HG02973 (cell line): ENCODE measurements around the gene CD300LB.
"Not testable (repeated sequence)": the region's sequence is repeated elsewhere in the genome, so short reads cannot be mapped to it uniquely, and the experiment has no call there.

Source experiments
- ATAC-seq: cut with Tn5 transposase; IDR thresholded peaks from one replicate; pipeline ENCODE4 v1.9.1; 2021; ENCODE audit warnings: moderate library complexity; ENCODE audit not compliant: unreplicated experiment

The CD300LB gene

DNA sequence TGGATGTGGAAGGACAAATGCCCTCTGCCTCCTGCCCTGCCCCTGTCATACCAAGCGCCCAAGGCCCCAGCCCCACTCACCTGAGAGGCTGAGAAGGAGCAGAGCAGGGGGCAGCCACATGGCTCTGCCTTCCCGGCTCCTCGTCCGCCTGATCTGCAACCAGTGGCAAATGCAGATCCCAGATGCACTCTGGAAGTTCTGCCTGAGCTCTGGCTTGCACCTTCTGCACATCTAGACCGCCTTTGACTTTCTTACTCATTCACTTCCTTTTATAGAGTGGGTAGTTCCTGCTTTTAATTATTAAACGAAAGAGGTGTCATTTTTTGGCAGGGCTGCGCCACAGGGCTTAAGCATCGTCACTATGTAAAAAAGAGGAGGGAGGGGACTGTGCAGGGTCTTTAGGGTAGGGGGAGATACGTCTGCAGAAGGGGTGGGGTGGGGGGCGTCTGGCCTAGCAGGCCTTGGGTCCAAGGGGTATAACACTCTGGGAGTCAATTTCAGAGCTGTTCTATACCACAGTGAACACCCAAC lies at the start of gene CD300LB:
CD300LB (minus strand) TSS at position 245 of the 531 bp plus-strand sequence; CDS start at position 120, 125 bp downstream.
- ATAC-seq: no peak

DNA sequence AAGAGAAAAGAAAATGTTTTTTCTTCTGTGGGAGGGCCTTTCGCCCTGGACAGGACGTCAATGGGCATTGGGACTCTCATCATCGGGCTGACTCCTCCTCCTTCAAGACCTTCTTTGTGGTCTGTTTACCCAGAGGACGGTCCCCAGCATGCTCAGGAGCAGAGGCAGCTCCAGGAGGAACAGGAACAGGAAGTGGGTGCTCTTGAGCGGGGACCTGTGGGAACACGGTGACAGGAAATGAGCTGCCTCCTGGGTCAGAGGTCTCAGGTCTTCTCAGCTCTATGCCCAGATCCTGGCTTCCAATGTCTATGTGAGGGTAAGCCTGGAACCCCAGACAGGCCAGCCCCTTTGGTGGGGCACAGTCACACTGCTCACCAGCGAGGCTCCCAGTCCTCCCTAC lies 48.6 kb upstream of the CD300LB start:
- ATAC-seq: no peak

DNA sequence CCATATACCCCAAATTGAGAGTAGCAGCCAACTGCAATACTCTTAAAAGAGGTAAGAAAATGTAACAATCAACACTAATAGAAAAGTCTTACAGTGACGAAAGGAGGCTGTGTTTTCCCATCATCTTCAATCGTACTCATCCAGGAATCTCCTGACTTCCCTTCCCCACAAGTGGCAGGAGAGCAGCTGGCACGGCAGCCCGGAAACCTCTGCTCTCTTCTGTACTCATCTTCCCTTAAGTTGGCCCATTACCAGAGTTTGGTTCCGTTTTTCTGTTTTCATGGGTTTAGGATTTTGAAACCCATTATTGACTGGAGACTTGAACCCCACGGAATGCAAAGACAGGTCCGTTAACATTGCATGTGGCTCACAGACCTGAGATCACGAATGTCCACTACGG lies 47.7 kb upstream of the CD300LB start:
- ATAC-seq: no peak

DNA sequence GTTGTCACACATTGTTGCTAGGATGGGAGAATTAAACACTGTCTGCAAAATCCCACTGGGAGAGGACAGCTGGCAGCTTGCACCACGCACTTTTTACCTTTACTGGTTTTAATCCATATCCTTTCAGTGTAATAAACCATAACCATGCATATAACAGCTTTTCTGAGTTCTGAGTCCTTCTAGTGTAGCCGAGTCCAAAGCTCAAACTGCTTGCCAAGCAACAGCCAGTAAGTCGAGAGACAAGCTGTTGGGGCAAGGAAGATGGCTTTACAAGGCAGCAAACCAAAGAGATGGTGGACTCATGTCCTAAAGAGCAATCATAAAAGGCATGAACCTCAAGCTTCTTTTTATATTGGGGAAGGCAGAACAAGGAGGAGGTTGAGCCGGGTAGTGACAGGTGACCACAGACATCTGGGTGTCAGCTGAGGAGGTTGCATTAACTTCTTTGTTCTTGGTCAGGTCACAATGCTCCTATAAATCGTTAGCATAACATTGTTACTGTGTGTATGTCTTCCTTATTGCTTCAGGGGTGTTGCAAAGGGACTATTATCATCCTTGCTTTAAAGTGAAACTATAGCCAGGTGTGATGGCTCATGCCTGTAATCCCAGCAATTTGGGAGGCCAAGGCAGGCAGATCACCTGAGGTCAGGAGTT lies 43.3 kb upstream of the CD300LB start:
- ATAC-seq: no peak

DNA sequence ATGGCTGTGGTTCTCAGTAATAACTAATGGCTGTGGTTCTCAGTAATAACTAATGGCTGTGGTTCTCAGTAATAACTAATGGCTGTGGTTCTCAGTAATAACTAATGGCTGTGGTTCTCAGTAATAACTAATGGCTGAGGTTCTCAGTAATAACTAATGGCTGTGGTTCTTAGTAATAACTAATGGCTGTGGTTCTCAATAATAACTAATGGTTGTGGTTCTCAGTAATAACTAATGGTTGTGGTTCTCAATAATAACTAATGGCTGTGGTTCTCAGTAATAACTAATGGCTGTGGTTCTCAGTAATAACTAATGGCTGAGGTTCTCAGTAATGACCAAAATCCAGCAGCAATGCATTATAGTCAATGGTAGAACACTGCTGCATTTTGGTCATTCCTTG lies 42.4 kb upstream of the CD300LB start:
- not testable (repeated sequence) for ATAC-seq

DNA sequence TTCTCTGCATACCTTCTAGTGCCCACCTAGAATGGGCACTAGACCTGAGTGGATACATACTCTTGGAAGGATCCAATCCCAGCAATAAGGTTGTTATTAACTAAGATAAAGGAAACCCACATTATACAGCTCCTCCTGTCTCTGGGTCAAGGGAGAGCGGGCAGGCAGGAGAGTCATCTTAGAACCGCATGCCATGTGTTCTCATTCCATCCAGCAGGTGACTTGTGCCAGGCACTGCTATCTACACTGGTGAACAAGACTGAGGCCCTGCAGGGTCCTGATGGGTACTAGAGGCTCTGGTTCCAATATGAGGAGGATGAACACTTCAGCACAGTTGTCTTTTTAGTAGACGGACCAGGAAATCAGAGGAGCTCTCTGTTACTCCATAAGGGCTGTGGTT lies 41.9 kb upstream of the CD300LB start:
- ATAC-seq: no peak

DNA sequence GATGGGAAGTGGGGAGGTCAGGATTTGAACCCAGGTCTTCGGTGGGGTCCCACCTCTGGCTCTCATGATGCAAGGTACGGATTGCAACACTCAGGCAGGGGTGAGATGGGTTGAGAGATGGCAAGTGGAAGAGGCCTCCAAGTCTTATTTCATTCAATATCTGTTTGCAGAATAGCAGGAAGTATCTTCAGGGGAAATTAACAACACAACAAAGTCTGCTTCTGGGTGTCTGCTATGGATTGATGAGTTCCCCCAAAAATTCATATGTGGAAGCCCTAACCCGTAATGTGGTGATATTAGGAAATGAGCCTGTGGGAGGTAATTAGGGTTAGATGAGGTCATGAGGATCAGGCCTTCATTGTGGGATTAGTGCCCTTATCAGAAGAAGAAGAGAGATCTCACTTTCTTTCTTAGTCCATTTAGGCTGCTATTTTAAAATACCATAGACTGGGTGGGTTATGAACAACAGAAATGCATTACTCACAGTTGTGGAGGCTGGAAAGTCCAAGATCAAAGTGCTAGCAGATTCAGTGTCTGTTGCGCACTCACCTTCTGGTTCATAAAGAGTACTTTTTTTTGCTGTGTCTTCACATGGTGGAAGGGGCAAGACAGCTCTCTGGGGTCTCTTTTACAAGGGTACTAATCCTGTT lies 40.5 kb upstream of the CD300LB start:
- ATAC-seq: no peak

DNA sequence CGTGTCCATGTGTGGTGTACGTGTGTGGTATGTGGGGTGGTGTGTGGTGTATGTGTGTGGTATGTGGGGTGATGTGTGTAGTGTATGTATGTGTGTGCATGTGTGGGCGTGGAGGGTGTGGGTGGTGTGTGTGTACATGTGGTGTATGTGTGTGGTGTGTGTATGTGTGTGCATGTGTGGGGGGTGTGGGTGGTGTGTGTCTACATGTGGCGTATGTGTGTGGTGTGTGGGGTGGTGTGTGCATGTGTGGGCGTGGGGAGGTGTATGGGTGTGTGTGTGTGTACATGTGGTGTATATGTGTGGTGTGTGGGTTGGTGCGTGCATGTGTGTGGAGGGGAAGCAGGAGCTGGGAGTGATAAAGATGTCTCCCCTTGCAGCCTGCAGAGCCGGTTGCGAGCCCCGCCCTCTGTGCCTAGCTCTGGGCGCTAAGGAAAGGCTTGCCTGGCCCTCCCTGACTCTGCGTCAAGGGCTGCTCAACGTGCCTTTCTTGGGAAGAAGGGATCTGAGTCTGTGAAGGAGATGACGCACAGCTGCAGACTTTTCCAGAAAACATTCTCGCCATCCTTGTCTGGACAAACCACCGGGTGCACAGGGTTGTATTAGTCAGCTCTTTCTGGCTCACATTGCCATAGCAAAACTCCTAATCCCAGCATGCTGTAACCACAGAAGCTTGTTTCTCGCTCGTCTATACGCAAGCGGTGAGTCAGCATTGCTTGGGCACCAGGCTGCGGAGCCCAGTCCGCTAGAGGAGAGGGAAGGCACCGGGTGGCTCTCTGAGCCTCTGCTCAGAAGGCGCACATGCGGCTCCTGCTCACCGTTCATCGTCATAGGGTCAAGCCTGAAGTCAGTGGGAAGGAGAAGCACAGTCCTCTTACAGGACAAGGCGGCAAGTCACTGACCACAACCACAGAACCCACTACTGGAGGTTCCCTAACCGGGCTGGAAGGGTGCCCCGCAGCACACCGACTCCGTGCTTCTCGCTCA lies 38.0 kb upstream of the CD300LB start:
- no peak for ATAC-seq

DNA sequence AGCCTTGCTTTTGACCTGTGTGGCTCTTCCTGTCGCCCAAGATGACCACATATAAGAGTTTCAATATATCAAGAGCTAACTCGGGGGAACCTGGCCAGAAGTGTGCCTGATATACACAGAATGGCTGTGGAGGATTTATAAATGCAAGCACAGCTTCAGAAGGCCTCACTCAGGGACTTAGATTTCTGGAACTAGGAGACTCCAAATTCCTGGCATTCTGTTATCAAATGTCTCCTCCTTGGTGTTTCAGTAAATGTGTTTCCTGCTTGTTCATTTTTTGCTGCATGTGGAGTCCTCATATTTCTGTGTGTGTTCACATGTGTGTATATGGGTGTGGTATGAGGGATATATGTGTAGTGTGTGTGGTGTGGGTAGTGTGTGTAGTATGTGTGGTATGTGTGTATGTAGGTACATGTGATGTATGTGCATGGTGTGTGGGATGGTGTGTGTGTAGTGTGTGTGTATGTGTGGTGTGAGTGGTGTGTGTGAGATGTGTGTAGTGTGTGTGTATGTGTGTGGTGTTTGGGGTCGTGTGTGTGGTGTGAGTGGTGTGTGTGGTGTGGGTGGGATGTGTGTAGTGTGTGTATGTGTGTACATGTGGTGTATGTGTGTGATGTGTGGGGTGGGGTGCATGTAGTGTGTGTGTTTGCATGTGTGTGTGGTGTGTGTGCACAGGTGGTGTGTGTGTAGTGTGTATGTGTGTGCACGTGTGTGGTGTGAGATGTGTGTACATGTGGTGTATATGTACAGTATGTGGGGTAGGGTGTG lies 37.0 kb upstream of the CD300LB start:
- ATAC-seq: no peak

DNA sequence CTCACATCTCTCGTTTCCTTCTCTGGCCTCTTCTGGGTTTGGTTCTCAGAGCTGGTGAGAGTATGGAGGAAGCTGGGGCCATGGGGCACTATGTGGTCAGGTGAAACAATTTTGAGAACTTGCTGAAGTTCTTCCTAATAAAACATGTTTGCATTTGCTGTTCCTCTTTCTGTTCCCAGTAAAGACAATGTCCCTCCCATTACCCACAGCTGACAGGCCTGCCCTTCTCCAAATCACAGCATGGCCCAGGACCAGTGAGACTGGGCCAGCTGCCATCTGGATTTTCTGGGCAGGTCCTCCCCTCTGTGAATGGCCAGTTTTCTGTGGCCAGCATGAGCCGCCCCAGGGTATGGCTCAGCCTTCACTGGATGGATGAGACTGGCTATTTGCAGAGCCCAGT lies 36.1 kb upstream of the CD300LB start, which contains the start of gene CD300H:
CD300H (minus strand) TSS at position 113 of the 400 bp plus-strand sequence.
- no peak for ATAC-seq

DNA sequence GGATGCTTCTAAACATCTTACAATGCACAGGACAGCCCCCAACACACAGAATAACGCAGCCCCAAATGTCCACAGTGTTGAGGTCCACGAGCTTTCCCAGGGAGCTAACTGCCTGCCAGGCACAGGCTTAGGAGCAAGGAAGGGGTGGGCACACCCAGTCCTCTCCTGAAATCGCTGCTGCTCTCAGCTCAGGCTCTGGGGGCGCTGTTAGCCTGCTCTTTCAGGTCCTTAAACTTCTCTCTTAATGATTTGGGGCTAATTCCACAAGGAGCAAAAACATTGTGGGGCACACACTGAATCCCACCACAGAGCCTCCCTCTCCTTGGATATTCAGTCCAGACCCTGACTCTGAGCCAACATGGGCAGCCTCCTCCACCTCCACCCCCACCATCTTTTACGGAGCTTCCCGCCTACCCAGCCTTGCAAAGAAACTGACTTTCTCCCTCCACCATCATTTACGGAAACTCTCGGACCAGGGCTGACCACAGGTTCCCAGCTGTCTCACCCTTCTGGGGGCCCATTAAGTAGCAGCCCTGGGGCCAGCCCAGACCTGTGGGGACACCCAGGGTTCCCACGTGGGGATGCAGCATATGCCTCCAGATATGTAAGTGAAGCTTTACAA lies 35.0 kb upstream of the CD300LB start:
- ATAC-seq: no peak

DNA sequence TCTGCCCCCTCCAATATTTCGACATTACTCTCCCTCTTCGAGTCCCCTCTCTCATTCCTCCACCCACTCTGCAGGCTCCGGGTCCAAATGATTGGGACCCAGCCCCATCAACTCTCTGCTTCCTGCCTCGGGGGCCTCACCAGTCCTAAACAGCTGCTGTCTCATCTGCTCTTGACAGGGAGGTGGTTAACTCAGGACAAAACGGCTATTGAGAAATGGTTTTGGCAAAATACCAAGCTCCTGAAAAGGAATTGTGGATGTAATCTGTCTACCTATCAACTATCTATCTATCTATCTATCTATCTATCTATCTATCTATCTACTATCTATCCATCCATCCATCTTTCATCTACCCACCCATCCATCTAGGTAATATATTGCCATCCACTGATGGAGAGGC lies 33.9 kb upstream of the CD300LB start:
- no peak for ATAC-seq

DNA sequence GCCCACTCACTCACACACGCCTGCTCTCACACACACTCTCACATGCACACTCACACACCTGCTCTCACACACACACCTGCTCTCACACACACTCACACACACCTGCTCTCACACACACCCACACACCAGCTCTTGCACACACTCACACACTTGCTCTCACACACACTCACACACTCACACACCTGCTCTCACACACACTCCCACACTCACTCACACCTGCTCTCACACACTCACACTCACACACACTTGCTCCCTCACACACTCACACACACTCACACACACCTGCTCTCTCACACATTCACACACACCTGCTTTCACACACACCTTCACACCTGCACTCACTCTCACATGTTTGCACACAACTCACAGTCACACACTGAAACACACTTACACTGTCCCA lies 32.1 kb upstream of the CD300LB start:
- ATAC-seq: no peak

DNA sequence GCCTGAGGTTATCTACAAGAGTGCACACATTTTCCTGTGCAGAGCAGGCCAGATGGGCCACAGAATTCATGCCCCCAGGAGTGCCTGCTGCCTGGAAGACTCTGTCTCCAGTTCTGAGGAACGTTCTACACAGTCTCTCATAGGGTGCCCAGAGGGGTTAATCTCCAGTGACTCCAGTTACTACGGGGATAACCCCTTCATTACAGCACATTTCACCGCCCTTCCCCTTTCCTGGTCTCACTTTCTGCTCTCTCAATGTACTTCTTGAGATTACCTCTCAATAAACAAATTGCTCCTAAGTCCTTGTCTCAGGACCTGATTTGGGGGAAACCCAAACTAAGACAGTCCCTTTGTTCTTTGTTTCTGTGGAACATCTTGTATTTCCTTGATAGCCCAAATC lies 30.3 kb upstream of the CD300LB start:
- no peak for ATAC-seq

DNA sequence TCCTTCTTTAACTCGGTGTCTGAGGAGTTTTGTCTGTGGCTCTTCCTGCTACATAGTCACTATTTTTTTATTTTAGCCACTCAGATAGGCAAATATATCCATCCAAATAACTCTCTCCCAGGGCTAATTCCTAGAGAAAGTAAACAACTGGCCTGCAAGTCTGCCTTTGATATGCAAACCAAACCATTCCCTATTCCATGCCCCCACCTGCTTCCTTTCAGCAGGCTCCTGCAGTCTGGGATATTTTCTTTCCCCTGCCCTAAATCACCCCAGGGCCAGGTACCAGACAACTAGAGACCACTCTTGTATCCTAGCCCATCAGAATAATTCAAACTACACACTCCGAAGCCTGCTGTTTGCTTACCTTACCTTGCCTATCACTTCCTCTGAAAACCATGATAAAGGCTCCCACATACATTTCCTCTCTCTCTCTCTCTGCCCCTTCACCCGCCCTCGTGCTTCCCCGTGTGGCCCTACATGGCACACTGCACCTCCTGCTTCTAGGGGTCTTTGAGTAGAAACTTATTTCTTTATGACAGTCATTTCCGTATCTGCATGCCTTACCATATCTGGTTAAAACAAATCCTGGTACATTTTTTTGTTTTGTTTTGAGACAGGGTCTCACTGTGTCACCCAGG lies 27.7 kb upstream of the CD300LB start:
- no peak for ATAC-seq

DNA sequence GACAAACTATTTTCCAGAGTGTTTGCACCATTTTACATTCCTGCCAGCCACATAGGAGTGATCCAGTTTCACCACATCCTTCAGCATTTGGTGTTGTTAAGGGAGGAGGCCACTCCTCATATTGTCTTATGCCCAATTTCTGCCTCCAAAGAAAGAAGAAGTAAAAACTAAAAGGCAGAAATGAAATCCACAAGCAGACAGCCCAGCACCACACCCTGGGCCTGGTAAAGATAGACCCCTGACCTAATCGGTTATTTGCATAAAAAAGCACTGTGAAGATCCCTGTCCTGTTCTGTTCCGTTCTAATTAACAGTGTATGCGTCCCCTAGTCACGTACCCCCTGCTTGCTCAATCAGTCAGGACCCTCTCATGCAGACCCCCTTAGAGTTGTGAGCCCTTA lies 27.1 kb upstream of the CD300LB start:
- not testable (repeated sequence) for ATAC-seq

DNA sequence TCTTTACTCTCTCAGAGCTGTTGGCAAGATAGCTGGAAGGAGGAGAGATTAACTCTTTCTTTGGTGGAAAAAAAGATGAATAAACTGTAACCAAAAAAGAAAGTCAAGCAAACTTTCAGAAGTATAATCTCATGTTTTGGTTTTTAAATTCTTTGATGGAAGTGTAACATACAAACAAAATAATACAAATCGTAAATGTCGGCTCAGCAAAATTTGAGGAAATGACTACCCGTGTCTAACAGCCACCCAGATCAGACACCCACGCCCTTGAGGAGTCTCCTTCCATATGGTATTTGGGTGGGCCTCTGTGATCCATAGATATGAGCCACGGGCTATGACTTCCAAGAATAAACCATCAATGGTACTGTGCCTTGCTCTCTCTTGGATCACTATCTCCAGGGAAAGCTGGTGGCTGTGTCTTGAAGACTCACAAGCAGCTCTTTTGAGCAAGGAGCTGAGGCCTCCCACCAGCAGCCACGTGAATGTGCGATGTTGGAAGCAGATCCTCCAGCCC lies 24.2 kb upstream of the CD300LB start:
- no peak for ATAC-seq

DNA sequence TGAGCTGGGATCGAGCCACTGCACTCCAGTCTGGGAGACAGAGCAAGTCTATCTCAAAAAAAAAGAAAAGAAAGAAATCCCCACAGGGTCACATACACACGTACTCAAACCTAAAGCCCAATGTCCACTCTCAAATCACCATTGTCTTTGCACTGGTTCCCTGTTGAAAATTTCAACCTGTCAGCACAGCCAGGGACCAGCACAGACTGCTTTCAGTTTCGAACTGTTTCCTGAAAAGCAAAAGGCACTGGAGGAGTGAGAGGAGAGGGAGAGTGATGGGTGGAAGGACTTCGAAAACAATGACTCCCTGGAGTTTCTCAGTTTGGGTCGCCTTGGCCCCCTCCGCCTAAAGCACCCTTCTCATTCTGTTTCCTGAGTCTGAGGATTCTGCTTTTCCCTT lies 23.6 kb upstream of the CD300LB start:
- no peak for ATAC-seq

DNA sequence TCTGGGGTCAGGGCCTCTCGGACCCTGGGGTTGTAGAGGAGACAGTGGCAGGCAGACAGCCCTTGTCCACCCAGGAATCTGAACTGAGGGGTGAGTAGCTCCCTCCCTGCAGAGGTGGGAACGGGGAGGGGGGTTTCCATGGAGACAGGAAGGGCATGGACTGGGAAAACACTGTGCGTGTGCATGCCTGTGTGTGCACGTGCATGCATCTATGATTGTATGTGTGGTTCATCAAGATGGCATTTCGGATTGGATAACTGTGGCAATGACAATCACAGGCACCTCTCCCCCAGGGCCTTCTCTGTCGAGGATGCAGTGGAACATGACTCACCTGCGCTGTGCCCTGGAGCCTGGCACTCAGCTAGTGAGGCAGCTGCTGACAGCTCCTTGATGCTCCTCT lies 20.8 kb upstream of the CD300LB start:
- no peak for ATAC-seq
